Measurements from ENCODE around the gene CABP2.
"Not testable (repeated sequence)": the region's sequence is repeated elsewhere in the genome, so short reads cannot be mapped to it uniquely, and the experiment has no call there.

Gene CABP2

GRCh38 chr11:67522844-67523555, at the start of gene CABP2:
Gene CABP2 (minus strand): TSS chr11:67523446. CDS start chr11:67523326, 120 bp downstream.
- DNase-seq (ENCODE audit: low read depth in 1 of 2, low spot score in 1 of 2), result no peak

- no peak for DNase-seq (ENCODE audit: low read depth in 1 of 2, low spot score in 1 of 2)
Observed at GRCh38 chr11:67572747-67573419, 49.6 kb upstream of the CABP2 start.

GRCh38 chr11:67572305-67572704, 49.1 kb upstream of the CABP2 start:
- no peak for DNase-seq (ENCODE audit: low read depth in 1 of 2, low spot score in 1 of 2)

GRCh38 chr11:67571443-67571842, 48.2 kb upstream of the CABP2 start:
- no peak for DNase-seq (ENCODE audit: low read depth in 1 of 2, low spot score in 1 of 2)

- no peak for DNase-seq (ENCODE audit: low read depth in 1 of 2, low spot score in 1 of 2)
Observed at GRCh38 chr11:67564230-67564629, 41.0 kb upstream of the CABP2 start.

- DNase-seq (ENCODE audit: low read depth in 1 of 2, low spot score in 1 of 2), result not testable (repeated sequence)
Observed at GRCh38 chr11:67563705-67564114, 40.5 kb upstream of the CABP2 start.

- DNase-seq (ENCODE audit: low read depth in 1 of 2, low spot score in 1 of 2), result no peak
Observed at GRCh38 chr11:67562963-67563704, 39.9 kb upstream of the CABP2 start.

GRCh38 chr11:67561971-67562619, 38.8 kb upstream of the CABP2 start:
- no peak for DNase-seq (ENCODE audit: low read depth in 1 of 2, low spot score in 1 of 2)

- DNase-seq (ENCODE audit: low read depth in 1 of 2, low spot score in 1 of 2), result no peak
Observed at GRCh38 chr11:67558084-67558772, 35.0 kb upstream of the CABP2 start.

GRCh38 chr11:67556244-67556643, 33.0 kb upstream of the CABP2 start:
- DNase-seq (ENCODE audit: low read depth in 1 of 2, low spot score in 1 of 2), result no peak

- DNase-seq (ENCODE audit: low read depth in 1 of 2, low spot score in 1 of 2), result not testable (repeated sequence)
Observed at GRCh38 chr11:67551697-67552096, 28.5 kb upstream of the CABP2 start.

- DNase-seq (ENCODE audit: low read depth in 1 of 2, low spot score in 1 of 2), result no peak
Observed at GRCh38 chr11:67551127-67551526, 27.9 kb upstream of the CABP2 start.

GRCh38 chr11:67548555-67549110, 25.4 kb upstream of the CABP2 start:
- DNase-seq (ENCODE audit: low read depth in 1 of 2, low spot score in 1 of 2), result no peak

- not testable (repeated sequence) for DNase-seq (ENCODE audit: low read depth in 1 of 2, low spot score in 1 of 2)
Observed at GRCh38 chr11:67548112-67548511, 24.9 kb upstream of the CABP2 start.

- no peak for DNase-seq (ENCODE audit: low read depth in 1 of 2, low spot score in 1 of 2)
Observed at GRCh38 chr11:67545280-67545679, 22.0 kb upstream of the CABP2 start.

GRCh38 chr11:67544616-67545242, 21.5 kb upstream of the CABP2 start:
- DNase-seq (ENCODE audit: low read depth in 1 of 2, low spot score in 1 of 2), result no peak

GRCh38 chr11:67543585-67543984, 20.3 kb upstream of the CABP2 start:
- DNase-seq (ENCODE audit: low read depth in 1 of 2, low spot score in 1 of 2), result no peak

GRCh38 chr11:67542971-67543370, 19.7 kb upstream of the CABP2 start:
- DNase-seq (ENCODE audit: low read depth in 1 of 2, low spot score in 1 of 2), result no peak

- DNase-seq (ENCODE audit: low read depth in 1 of 2, low spot score in 1 of 2), result no peak
Observed at GRCh38 chr11:67542169-67542568, 18.9 kb upstream of the CABP2 start.

GRCh38 chr11:67541198-67541597, 18.0 kb upstream of the CABP2 start:
- no peak for DNase-seq (ENCODE audit: low read depth in 1 of 2, low spot score in 1 of 2)

Measured in stimulated activated CD4-positive, alpha-beta T cell treated with anti-CD3 and anti-CD28 coated beads, Interleukin-15, amount 100 ng/mL, for 1 hour (primary cell).